SK-N-SH (cell line): ENCODE measurements around the gene SNAP23.

Experiments used
- EP300 ChIP-seq, 2 experiments: IDR thresholded peaks; 2 replicates each; pipeline versions ENCODE4 v1.4.0 to v1.6.1; 2012; ENCODE audit warnings: borderline replicate concordance in 1 of 2, low read depth in 1 of 2, low read length in 1 of 2
- MXI1 ChIP-seq: IDR thresholded peaks from 2 replicates; pipeline ENCODE4 v1.6.1; 2012; ENCODE audit warnings: mild to moderate bottlenecking, low read depth, low read length, improper control_type of control experiment
- POLR2AphosphoS5 ChIP-seq: IDR thresholded peaks from 2 replicates; pipeline ENCODE4 v1.6.1; 2012; ENCODE audit warnings: low read depth, low read length
- TAF1 ChIP-seq: IDR thresholded peaks from 2 replicates; pipeline ENCODE4 v1.6.1; 2012; ENCODE audit warnings: low read depth, mild to moderate bottlenecking, low read length, moderate library complexity, borderline replicate concordance
- TF ChIP-seq, protein P1 (sequence below): fragments of 200-600 bp; sonication (generic); IDR thresholded peaks from 2 replicates; pipeline ENCODE4 v1.6.1; 2017; ENCODE audit warnings: antibody characterized with exemption, mild to moderate bottlenecking, moderate library complexity
- TF ChIP-seq, protein P2 (sequence below): IDR thresholded peaks from 2 replicates; pipeline ENCODE4 v1.6.1; 2012; ENCODE audit warnings: mild to moderate bottlenecking, low read depth, low read length, moderate library complexity
- TF ChIP-seq, protein P3 (sequence below): IDR thresholded peaks from 2 replicates; pipeline ENCODE4 v1.4.0; 2012; ENCODE audit warnings: low read depth, borderline replicate concordance

DNA sequence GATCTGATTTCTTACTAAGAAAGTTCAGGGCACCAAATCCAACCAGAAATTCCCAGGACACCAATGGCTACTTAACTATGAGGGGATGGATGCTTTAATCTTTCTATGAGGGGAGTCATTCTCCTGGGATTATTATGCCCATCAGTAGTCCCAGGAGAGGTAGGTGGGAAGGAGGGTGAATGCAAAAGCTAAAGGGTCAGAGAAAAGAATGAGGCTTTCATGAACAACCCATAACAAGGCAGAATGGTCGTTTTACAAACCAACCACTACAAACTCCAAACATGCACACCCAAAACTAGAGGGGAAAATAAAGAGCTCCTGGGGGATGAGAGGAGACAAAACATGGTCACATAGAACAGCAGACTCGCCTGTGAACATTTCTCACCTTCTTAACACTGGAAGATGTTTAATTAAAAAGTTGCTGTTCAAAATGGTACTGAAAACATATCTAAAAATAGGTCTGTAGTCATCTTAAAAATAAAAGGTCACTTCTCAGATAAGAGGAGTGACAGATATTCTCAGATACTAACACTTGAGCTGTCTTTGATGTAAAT lies 83.6 kb downstream of the SNAP23 start:
- TF ChIP-seq, protein P1, sequence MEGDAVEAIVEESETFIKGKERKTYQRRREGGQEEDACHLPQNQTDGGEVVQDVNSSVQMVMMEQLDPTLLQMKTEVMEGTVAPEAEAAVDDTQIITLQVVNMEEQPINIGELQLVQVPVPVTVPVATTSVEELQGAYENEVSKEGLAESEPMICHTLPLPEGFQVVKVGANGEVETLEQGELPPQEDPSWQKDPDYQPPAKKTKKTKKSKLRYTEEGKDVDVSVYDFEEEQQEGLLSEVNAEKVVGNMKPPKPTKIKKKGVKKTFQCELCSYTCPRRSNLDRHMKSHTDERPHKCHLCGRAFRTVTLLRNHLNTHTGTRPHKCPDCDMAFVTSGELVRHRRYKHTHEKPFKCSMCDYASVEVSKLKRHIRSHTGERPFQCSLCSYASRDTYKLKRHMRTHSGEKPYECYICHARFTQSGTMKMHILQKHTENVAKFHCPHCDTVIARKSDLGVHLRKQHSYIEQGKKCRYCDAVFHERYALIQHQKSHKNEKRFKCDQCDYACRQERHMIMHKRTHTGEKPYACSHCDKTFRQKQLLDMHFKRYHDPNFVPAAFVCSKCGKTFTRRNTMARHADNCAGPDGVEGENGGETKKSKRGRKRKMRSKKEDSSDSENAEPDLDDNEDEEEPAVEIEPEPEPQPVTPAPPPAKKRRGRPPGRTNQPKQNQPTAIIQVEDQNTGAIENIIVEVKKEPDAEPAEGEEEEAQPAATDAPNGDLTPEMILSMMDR, result no peak
- TF ChIP-seq EP300 (IDR thresholded peaks at IDR 0.05; ENCODE audit: borderline replicate concordance in 1 of 2, low read depth in 1 of 2, low read length in 1 of 2) (no peak), POLR2AphosphoS5 (no peak), TAF1 (no peak), MXI1 (no peak)
- TF ChIP-seq, protein P2, sequence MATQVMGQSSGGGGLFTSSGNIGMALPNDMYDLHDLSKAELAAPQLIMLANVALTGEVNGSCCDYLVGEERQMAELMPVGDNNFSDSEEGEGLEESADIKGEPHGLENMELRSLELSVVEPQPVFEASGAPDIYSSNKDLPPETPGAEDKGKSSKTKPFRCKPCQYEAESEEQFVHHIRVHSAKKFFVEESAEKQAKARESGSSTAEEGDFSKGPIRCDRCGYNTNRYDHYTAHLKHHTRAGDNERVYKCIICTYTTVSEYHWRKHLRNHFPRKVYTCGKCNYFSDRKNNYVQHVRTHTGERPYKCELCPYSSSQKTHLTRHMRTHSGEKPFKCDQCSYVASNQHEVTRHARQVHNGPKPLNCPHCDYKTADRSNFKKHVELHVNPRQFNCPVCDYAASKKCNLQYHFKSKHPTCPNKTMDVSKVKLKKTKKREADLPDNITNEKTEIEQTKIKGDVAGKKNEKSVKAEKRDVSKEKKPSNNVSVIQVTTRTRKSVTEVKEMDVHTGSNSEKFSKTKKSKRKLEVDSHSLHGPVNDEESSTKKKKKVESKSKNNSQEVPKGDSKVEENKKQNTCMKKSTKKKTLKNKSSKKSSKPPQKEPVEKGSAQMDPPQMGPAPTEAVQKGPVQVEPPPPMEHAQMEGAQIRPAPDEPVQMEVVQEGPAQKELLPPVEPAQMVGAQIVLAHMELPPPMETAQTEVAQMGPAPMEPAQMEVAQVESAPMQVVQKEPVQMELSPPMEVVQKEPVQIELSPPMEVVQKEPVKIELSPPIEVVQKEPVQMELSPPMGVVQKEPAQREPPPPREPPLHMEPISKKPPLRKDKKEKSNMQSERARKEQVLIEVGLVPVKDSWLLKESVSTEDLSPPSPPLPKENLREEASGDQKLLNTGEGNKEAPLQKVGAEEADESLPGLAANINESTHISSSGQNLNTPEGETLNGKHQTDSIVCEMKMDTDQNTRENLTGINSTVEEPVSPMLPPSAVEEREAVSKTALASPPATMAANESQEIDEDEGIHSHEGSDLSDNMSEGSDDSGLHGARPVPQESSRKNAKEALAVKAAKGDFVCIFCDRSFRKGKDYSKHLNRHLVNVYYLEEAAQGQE, result no peak
- TF ChIP-seq, protein P3, sequence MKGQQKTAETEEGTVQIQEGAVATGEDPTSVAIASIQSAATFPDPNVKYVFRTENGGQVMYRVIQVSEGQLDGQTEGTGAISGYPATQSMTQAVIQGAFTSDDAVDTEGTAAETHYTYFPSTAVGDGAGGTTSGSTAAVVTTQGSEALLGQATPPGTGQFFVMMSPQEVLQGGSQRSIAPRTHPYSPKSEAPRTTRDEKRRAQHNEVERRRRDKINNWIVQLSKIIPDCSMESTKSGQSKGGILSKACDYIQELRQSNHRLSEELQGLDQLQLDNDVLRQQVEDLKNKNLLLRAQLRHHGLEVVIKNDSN, result no peak
